CD4-positive, alpha-beta memory T cell (primary cell): Measurements from ENCODE around the gene FAM3A. TPM values are rescaled to one million over a fixed set of nuclear protein-coding genes. Genes with fewer than 3 reads are reported as not detected.

Experiments used
- CTCF ChIA-PET: fragments of 350-600 bp; sonication (Branson Sonifier 250); formaldehyde crosslinking; loops from one replicate; lab custom pipeline; 2021; ENCODE audit warnings: inconsistent platforms; ENCODE audit not compliant: partially characterized antibody; lab: Charles Lee
- POLR2A ChIA-PET: fragments of 350-600 bp; sonication (Branson Sonifier 250); formaldehyde crosslinking; loops from one replicate; lab custom pipeline; 2021; ENCODE audit not compliant: partially characterized antibody; lab: Charles Lee
- DNase-seq, 5 donors: peaks; one replicate each; pipeline versions ENCODE4 v3.0.0 to v3.0.0-alpha.2; 2020 to 2022; ENCODE audit warnings: mixed read lengths in 1 of 5
- H3K27ac ChIP-seq: one replicate; pipeline ENCODE4 v1.7.0; 2013; ENCODE audit warnings: low read depth, low read length
- H3K27me3 ChIP-seq: 2 replicates; pipeline ENCODE4 v1.7.0; 2013; ENCODE audit warnings: mild to moderate bottlenecking, low read length, moderate library complexity; ENCODE audit not compliant: insufficient read depth
- H3K36me3 ChIP-seq: 2 replicates; pipeline ENCODE4 v1.7.0; 2013; ENCODE audit warnings: mild to moderate bottlenecking, low read length, moderate library complexity; ENCODE audit not compliant: insufficient read depth
- H3K4me1 ChIP-seq: 2 replicates; pipeline ENCODE4 v1.7.0; 2013; ENCODE audit warnings: mild to moderate bottlenecking, low read length, moderate library complexity; ENCODE audit not compliant: insufficient read depth
- H3K4me3 ChIP-seq, 2 donors: one replicate each; pipeline ENCODE4 v1.7.0; 2013; ENCODE audit warnings: low read length in 2 of 2, mild to moderate bottlenecking in 1 of 2
- H3K9me3 ChIP-seq, 2 donors: one replicate each; pipeline ENCODE4 v1.7.0; 2013; ENCODE audit warnings: low read length in 2 of 2, control low read depth in 1 of 2; ENCODE audit not compliant: control insufficient read depth in 1 of 2
- H3K27ac Mint-ChIP-seq, 7 donors: one replicate each; pipeline ENCODE4 v1.8.0; 2020 to 2021; ENCODE audit warnings: mixed read lengths in 7 of 7, mild to moderate bottlenecking in 6 of 7, inconsistent platforms in 3 of 7, moderate library complexity in 3 of 7
- H3K27me3 Mint-ChIP-seq, 2 donors: one replicate each; pipeline ENCODE4 v1.8.0; 2020 to 2021; ENCODE audit warnings: mixed read lengths in 2 of 2
- H3K36me3 Mint-ChIP-seq, 2 donors: one replicate each; pipeline ENCODE4 v1.8.0; 2020 to 2021; ENCODE audit warnings: mixed read lengths in 2 of 2, inconsistent platforms in 1 of 2, mild to moderate bottlenecking in 1 of 2
- H3K4me1 Mint-ChIP-seq, 4 donors: one replicate each; pipeline ENCODE4 v1.8.0; 2020 to 2021; ENCODE audit warnings: mixed read lengths in 4 of 4, mild to moderate bottlenecking in 1 of 4
- H3K4me3 Mint-ChIP-seq, 8 donors: one replicate each; pipeline ENCODE4 v1.8.0; 2020 to 2021; ENCODE audit warnings: mixed read lengths in 8 of 8, mild to moderate bottlenecking in 7 of 8, moderate library complexity in 6 of 8, inconsistent platforms in 3 of 8
- H3K9me3 Mint-ChIP-seq, 8 donors: one replicate each; pipeline ENCODE4 v1.8.0; 2020 to 2021; ENCODE audit warnings: mixed read lengths in 8 of 8, mild to moderate bottlenecking in 5 of 8, inconsistent platforms in 3 of 8, moderate library complexity in 1 of 8
- intact Hi-C: fragments of 100-400 bp; cut with micrococcal nuclease; formaldehyde crosslinking; loops from one replicate; pipeline ENCODE4 v1.15.1; 2023
- polyA plus RNA-seq, 2 donors: library from polyadenylated mRNA; unstranded; fragments of 300-500 nt; fragmentation: Illumina TruSeq; gene quantifications; one replicate each; pipeline ENCODE4 v1.2.3, GENCODE V29; 2021
- total RNA-seq, 2 experiments: library from RNA; stranded (reverse); gene quantifications; one replicate each; pipeline ENCODE4 v1.2.3, GENCODE V29; 2021

The FAM3A gene
- total and polyA plus RNA-seq, 4 experiments from 2014 or later = 18.4 to 51.8 (median 35.6) TPM

DNA sequence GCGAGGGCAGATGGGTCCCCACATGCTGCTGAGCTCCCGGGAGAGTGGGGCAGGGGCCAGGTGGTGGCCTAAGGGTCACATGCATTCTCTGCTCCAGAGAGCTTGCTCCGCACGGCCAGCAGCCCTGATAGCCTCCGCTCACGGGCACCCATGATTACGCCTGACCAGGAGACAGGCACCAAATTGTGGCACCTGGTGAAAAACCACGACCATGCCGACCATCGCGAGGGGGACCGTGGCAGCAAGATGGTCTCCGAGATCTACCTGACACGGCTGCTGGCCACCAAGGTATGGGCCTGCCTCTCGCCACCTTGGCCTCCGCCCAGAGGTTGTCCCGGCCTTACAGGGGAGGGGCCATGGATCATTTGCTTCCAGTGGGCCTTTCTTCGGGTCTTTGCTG is 46.2 kb downstream of the FAM3A start:
- no peaks in the 10 kb centered on the region for H3K27me3 Mint-ChIP-seq
- Histone ChIP-seq H3K36me3 (peaks cover 5% of the 10 kb centered on the region), H3K9me3 (no peaks in the 10 kb centered on the region), H3K27ac (no peak overlapping the region), H3K27me3 (no peaks in the 10 kb centered on the region), H3K4me3 (no peak overlapping the region), H3K4me1 (no peaks in the 10 kb centered on the region)
- intact Hi-C loops = loop anchor here (10.0 kb wide), 1 partner anchor 55 kb away; the partner anchor contains the start of gene TAFAZZIN
- ChIA-PET POLR2A (interaction anchor here (2.0 kb wide), 1 partner anchor 7 kb away, joined by 6 read pairs; no protein-coding TSS in a partner anchor), CTCF (no interaction called here)
- no peaks in the 10 kb centered on the region for H3K9me3 Mint-ChIP-seq
- H3K4me3 Mint-ChIP-seq = no peak overlapping the region
- peaks cover 0 to 4% (median 0%) of the 10 kb centered on the region in 4 donors for H3K4me1 Mint-ChIP-seq
- no peak overlapping the region for H3K27ac Mint-ChIP-seq
- peaks cover 0 to 18% of the 10 kb centered on the region in 2 donors for H3K36me3 Mint-ChIP-seq
- no peak for DNase-seq

- H3K27me3 ChIP-seq = no peaks in the 10 kb centered on the region
- H3K4me1 ChIP-seq = no peaks in the 10 kb centered on the region
- DNase-seq = no peak
- no peaks in the 10 kb centered on the region for H3K9me3 ChIP-seq
- H3K4me3 Mint-ChIP-seq = no peak overlapping the region
- no peaks in the 10 kb centered on the region for H3K27me3 Mint-ChIP-seq
- peaks cover 5% of the 10 kb centered on the region for H3K36me3 ChIP-seq
- intact Hi-C loops = no loop called here
- H3K27ac ChIP-seq = no peak overlapping the region
- peaks cover 0 to 4% (median 0%) of the 10 kb centered on the region in 4 donors for H3K4me1 Mint-ChIP-seq
- ChIA-PET CTCF (no interaction called here), POLR2A (interaction anchor here (1.7 to 2.0 kb wide), 2 partner anchors 8 to 10 kb away, joined by 5 to 6 read pairs; partner anchors contain the start of gene PLXNA3)
- no peaks in the 10 kb centered on the region for H3K9me3 Mint-ChIP-seq
- peaks cover 0 to 18% of the 10 kb centered on the region in 2 donors for H3K36me3 Mint-ChIP-seq
- H3K27ac Mint-ChIP-seq = no peak overlapping the region
- no peak overlapping the region for H3K4me3 ChIP-seq
Observed at GRCh38 chrX:154469114-154469513, 46.9 kb downstream of the FAM3A start.

- CTCF ChIA-PET = no interaction called here
- H3K27me3 Mint-ChIP-seq = no peaks in the 10 kb centered on the region
- H3K4me1 Mint-ChIP-seq = peaks cover 0 to under 1% (median 0%) of the 10 kb centered on the region in 4 donors
- H3K9me3 ChIP-seq = no peaks in the 10 kb centered on the region
- H3K36me3 Mint-ChIP-seq = peaks cover 0 to 11% of the 10 kb centered on the region in 2 donors
- POLR2A ChIA-PET = interaction anchor here (1.0 to 2.0 kb wide), 3 partner anchors 9 to 24 kb away, joined by 3 to 6 read pairs (median 5); partner anchors contain the start of genes FAM50A and PLXNA3
- no peak overlapping the region for H3K4me3 Mint-ChIP-seq
- DNase-seq = no peak
- no peak overlapping the region for H3K4me3 ChIP-seq
- H3K9me3 Mint-ChIP-seq = no peaks in the 10 kb centered on the region
- intact Hi-C loops = no loop called here
- H3K27ac ChIP-seq = no peak overlapping the region
- H3K27ac Mint-ChIP-seq = no peak overlapping the region
- no peaks in the 10 kb centered on the region for H3K4me1 ChIP-seq
- peaks cover 5% of the 10 kb centered on the region for H3K36me3 ChIP-seq
- no peaks in the 10 kb centered on the region for H3K27me3 ChIP-seq
Observed at GRCh38 chrX:154468217-154468616, 47.8 kb downstream of the FAM3A start.

- Histone ChIP-seq H3K27ac (no peak overlapping the region), H3K36me3 (peaks cover 8% of the 10 kb centered on the region), H3K27me3 (no peaks in the 10 kb centered on the region), H3K9me3 (no peaks in the 10 kb centered on the region), H3K4me1 (no peaks in the 10 kb centered on the region), H3K4me3 (no peak overlapping the region)
- DNase-seq = no peak
- H3K36me3 Mint-ChIP-seq = peaks cover 0 to 15% of the 10 kb centered on the region in 2 donors
- POLR2A ChIA-PET = interaction anchor here (1.7 kb wide), 1 partner anchor 49 kb away, joined by 6 read pairs; the partner anchor contains the start of gene FAM3A
- peaks cover 0 to 3% (median 0%) of the 10 kb centered on the region in 4 donors for H3K4me1 Mint-ChIP-seq
- intact Hi-C loops = no loop called here
- H3K4me3 Mint-ChIP-seq = no peak overlapping the region
- no peak overlapping the region for H3K27ac Mint-ChIP-seq
- CTCF ChIA-PET = no interaction called here
- no peaks in the 10 kb centered on the region for H3K9me3 Mint-ChIP-seq
- no peaks in the 10 kb centered on the region for H3K27me3 Mint-ChIP-seq
Observed at GRCh38 chrX:154467556-154467955, 48.5 kb downstream of the FAM3A start.

GRCh38 chrX:154466907-154467306 is 49.1 kb downstream of the FAM3A start:
- intact Hi-C loops = no loop called here
- no peak overlapping the region for H3K4me3 Mint-ChIP-seq
- Histone ChIP-seq H3K36me3 (peaks cover 8% of the 10 kb centered on the region), H3K27me3 (no peaks in the 10 kb centered on the region), H3K4me3 (no peak overlapping the region), H3K4me1 (no peaks in the 10 kb centered on the region), H3K9me3 (no peaks in the 10 kb centered on the region), H3K27ac (no peak overlapping the region)
- no peak for DNase-seq
- no peak overlapping the region for H3K27ac Mint-ChIP-seq
- H3K9me3 Mint-ChIP-seq = no peaks in the 10 kb centered on the region
- POLR2A ChIA-PET = interaction anchor here (0.9 to 1.7 kb wide), 3 partner anchors 10 to 49 kb away, joined by 3 to 6 read pairs (median 3); partner anchors contain the start of gene FAM3A
- H3K36me3 Mint-ChIP-seq = peaks cover 0 to 14% of the 10 kb centered on the region in 2 donors
- H3K27me3 Mint-ChIP-seq = no peaks in the 10 kb centered on the region
- H3K4me1 Mint-ChIP-seq = peaks cover 0 to 3% (median 0%) of the 10 kb centered on the region in 4 donors
- CTCF ChIA-PET = no interaction called here

GRCh38 chrX:154466036-154466435 is 50.0 kb downstream of the FAM3A start:
- no peak overlapping the region for H3K27ac ChIP-seq
- H3K27me3 ChIP-seq = no peaks in the 10 kb centered on the region
- H3K4me1 ChIP-seq = no peaks in the 10 kb centered on the region
- DNase-seq = no peak
- no peak overlapping the region for H3K4me3 ChIP-seq
- H3K27ac Mint-ChIP-seq = peak overlapping the region in 1 of 7 donors; percentile 73
- intact Hi-C loops = no loop called here
- no peaks in the 10 kb centered on the region for H3K9me3 Mint-ChIP-seq
- ChIA-PET POLR2A (interaction anchor here (0.9 to 1.7 kb wide), 3 partner anchors 11 to 50 kb away, joined by 3 to 6 read pairs (median 3); partner anchors contain the start of gene FAM3A), CTCF (no interaction called here)
- H3K4me1 Mint-ChIP-seq = peaks cover 0 to 3% (median 0%) of the 10 kb centered on the region in 4 donors
- no peaks in the 10 kb centered on the region for H3K27me3 Mint-ChIP-seq
- peaks cover 0 to 21% of the 10 kb centered on the region in 2 donors for H3K36me3 Mint-ChIP-seq
- peaks cover 3% of the 10 kb centered on the region for H3K36me3 ChIP-seq
- H3K4me3 Mint-ChIP-seq = no peak overlapping the region
- no peaks in the 10 kb centered on the region for H3K9me3 ChIP-seq

DNA sequence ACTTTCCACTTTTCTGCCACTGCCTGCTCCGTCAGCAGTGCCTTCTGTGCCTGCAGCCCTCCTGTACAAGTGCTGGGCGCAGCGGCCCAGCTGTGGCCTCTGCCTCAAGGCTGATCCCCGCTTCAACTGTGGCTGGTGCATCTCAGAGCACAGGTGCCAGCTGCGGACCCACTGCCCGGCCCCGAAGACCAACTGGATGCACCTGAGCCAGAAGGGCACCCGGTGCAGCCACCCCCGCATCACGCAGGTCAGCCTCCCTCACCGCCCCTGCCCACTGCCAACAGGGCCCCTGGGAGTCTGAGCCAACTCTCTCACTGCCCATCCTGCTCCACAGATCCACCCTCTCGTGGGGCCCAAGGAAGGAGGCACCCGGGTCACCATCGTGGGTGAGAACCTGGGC is 50.4 kb downstream of the FAM3A start:
- no peak overlapping the region for H3K4me3 ChIP-seq
- intact Hi-C loops = no loop called here
- no peak overlapping the region for H3K27ac Mint-ChIP-seq
- POLR2A ChIA-PET = interaction anchor here (1.7 kb wide), 1 partner anchor 51 kb away, joined by 6 read pairs; the partner anchor contains the start of gene FAM3A
- no peak for DNase-seq
- peaks cover 3% of the 10 kb centered on the region for H3K36me3 ChIP-seq
- peaks cover 0 to 3% (median under 1%) of the 10 kb centered on the region in 4 donors for H3K4me1 Mint-ChIP-seq
- no peaks in the 10 kb centered on the region for H3K27me3 Mint-ChIP-seq
- H3K9me3 ChIP-seq = no peaks in the 10 kb centered on the region
- H3K4me3 Mint-ChIP-seq = no peak overlapping the region
- H3K9me3 Mint-ChIP-seq = no peaks in the 10 kb centered on the region
- H3K36me3 Mint-ChIP-seq = peaks cover 0 to 19% of the 10 kb centered on the region in 2 donors
- CTCF ChIA-PET = no interaction called here
- H3K4me1 ChIP-seq = no peaks in the 10 kb centered on the region
- no peak overlapping the region for H3K27ac ChIP-seq
- no peaks in the 10 kb centered on the region for H3K27me3 ChIP-seq
